HG03108 (cell line): ENCODE measurements around the gene CFAP73.

Experiments
- ATAC-seq: cut with Tn5 transposase; IDR thresholded peaks from one replicate; pipeline ENCODE4 v1.9.1; 2021; ENCODE audit warnings: moderate library complexity; ENCODE audit not compliant: unreplicated experiment

The CFAP73 gene

DNA sequence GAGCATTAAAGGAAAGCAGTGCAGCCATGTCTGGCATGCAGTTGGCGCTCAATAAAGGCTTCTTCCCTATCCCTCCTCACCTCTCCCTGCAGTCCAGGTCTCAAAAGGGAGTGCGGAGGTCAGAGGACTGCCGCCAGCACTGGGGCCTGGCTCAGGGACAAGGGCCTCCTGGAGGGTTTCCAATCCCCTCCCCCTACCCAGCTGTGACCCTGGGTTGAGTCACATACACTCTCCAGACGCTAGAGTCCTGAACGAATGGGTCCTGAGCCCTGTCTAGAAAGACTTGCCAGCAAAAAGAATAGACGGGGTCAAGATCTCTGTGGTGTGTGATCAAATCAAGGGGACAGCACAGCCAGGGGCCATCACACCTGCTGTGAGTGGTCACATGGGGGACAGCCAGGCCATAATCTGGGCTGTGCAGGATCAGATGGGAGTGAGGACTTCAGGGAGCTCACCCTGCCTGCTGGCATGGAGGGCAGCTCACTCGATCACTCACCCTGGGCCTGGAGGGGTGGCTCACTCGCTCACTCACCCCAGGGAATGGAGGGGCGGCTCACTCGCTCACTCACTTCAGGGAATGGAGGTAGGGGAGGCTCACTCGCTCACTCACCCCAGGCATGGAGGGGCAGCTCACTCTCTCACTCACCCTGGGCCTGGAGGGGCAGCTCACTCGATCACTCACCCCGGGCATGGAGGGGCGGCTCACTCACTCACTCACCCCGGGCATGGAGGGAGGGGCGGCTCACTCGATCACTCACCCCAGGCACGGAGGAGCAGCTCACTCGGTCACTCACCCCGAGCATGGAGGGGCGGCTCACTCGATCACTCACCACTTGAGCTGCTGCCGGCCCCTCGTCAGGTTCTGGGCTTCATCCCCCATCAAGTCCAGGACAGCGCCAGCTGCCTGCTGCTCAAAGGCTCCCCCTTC lies 12.8 kb downstream of the CFAP73 start:
- ATAC-seq: no peak

DNA sequence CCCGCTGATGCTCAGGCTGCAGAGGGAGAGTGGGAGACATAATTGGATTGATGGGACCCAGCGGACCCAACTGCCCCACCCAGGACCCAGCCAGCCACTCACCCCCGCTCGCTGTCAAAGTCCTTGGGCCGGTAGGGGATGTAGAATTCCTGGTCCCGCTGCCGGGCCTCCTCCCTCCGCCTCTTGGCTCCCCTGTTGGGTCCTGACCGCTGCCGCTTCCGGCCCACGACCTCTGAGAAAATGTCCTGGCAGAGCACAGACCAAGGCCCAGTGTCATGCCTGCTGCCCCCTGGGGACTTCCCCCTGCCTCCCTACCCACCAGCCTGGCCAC lies 13.5 kb downstream of the CFAP73 start:
- no peak for ATAC-seq

- no peak for ATAC-seq
Measured at GRCh38 chr12:113164014-113164413, 14.5 kb downstream of the CFAP73 start.

GRCh38 chr12:113165521-113166450 lies 16.3 kb downstream of the CFAP73 start:
- no peak for ATAC-seq

DNA sequence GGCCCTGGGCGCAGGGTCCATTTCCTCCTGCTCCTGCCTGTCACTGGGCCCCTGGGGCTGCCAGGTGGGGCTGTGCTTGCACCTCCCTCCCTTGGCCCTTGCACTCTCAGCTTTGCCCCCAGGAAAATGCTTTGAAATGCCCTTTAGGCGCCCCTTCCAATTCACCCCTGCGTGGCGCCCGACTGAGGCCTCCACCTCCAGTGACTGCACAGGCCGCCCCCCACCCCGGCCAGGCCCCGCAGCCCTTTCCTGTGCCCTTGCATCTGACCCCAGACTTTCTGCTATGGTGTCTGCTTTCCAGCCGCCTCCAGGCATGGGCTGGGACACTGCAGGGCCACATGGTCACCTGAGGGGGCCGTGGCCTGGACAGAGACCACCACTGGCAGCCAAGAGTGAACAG lies 18.3 kb downstream of the CFAP73 start:
- ATAC-seq: no peak

DNA sequence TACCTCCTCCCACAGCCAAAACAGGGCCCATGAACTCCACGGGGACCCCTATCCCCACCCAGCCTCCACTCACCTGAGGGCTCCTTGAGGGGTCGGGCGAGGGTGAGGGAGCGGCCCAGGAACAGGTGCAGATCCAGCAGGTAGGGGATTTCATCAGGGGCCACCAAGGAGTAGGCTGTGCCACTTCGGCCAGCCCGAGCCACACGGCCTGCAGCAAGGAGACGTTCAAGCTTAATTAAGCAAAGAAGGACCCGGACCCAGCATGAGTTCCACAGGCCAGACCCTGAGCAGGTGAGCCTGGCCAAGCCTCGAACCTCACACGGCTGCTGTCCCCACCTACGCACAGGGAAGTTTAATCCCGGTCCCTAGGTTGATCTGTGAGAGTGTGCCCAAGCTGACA lies 20.2 kb downstream of the CFAP73 start:
- no peak for ATAC-seq

GRCh38 chr12:113170457-113170856 lies 20.9 kb downstream of the CFAP73 start:
- no peak for ATAC-seq

DNA sequence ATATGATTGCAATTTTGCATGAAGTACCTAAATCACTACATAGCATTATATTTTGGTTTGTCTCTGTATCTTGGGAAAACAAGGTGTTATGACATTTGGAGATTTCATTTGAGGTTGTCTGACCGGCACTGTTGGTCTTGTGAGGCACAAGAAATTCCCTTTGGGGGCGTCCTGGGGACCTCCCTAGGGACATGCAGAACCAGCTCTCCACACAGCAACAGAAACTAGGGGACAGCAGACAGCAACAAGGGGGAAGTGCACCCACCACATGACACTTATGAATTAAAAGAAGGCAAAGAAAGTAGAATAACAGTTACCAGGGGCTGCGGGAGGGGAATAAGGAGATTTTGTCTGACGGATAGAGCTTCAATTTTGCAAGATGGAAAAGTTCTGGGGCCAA lies 21.4 kb downstream of the CFAP73 start:
- no peak for ATAC-seq

- no peak for ATAC-seq
Measured at GRCh38 chr12:113171543-113171942, 22.0 kb downstream of the CFAP73 start.

- no peak for ATAC-seq
Measured at GRCh38 chr12:113172185-113172584, 22.7 kb downstream of the CFAP73 start.

DNA sequence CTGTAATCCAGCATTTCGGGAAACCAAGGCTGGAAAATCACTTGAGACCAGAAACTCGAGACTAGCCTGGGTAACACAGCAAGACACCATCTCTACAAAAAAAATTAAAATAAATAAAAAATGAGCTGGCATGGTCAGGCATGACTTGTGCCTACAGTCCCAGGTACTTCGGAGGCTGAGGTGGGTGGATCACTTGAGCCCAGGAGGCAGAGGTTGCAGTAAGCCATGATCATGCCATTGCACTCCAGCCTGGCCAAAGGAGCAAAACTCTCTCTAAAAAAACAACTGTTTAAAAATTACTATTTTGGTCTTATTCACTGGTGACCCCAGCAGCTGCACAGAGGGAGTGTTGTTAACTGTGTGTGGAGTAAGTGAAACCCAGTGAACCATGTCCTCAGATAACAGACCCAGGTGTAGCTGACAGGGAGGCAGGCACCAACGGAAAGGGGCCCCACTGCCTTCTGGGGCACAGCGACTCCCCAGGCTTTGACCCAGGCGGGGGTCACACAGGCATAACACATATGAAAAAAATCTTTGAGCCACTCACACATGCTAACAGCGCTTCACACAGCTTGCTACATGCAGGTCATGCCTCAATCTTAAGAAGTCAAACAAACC lies 23.7 kb downstream of the CFAP73 start:
- ATAC-seq: peak; percentile 71

GRCh38 chr12:113174461-113175384 lies 25.2 kb downstream of the CFAP73 start:
- ATAC-seq: no peak

GRCh38 chr12:113179023-113179422 lies 29.5 kb downstream of the CFAP73 start:
- ATAC-seq: no peak

DNA sequence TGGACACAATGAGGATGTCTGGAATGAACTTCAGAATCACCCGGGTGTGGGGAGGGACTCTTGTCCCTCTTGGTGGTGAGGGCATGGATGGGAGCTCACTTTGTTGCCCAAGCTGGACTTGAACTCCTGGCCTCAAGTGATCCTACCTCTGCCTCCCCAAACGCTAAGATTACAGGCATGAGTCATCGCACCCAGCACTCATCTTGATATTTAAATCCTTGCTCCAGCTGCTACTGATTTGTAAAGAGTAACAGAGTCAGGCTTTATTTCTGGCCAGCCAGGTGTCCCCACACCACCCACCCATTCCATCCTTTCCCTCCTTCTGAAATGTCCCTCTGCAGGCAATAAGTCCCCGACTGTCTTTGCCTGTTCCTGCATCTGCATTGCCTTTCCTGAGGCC lies 30.8 kb downstream of the CFAP73 start:
- no peak for ATAC-seq

- ATAC-seq: no peak
Measured at GRCh38 chr12:113181975-113182374, 32.5 kb downstream of the CFAP73 start.

GRCh38 chr12:113183030-113183589 lies 33.6 kb downstream of the CFAP73 start:
- ATAC-seq: no peak

GRCh38 chr12:113184098-113184899 lies 34.8 kb downstream of the CFAP73 start:
- peak; percentile 25 for ATAC-seq

DNA sequence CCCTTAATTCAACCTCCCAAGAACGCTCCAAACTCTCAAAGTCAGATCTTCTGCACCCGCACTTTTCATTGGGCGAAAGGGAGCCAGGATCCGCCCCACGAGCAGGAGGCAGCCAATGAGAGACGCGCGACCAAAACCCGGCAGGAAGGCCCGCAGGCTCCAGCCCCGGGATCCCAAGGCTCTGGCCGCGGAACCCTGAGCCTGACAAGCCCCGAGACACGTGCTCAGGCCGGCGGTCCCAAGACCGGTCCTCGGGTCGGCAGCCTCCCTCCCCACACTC lies 35.3 kb downstream of the CFAP73 start:
- peak; percentile 68 for ATAC-seq
